ENCODE results near the gene CCDC188.

The CCDC188 gene

GRCh38 chr22:20150381-20151275, at the start of gene CCDC188:
Gene CCDC188 (minus strand): TSS chr22:20151055. CDS start chr22:20150986, 69 bp downstream.
- H3K4me1 ChIP-seq (ENCODE audit: control insufficient read depth in 1 of 2, insufficient read depth in 1 of 2, low read depth in 1 of 2, low read length in 1 of 2), result no peaks in the 10 kb centered on the region
- no peaks in the 10 kb centered on the region for H3K9me3 ChIP-seq
- no peak within 1 kb of the TSS for H3K27ac ChIP-seq
- no peaks in the 10 kb centered on the region for H3K36me3 ChIP-seq
- TF ChIP-seq, protein P1, sequence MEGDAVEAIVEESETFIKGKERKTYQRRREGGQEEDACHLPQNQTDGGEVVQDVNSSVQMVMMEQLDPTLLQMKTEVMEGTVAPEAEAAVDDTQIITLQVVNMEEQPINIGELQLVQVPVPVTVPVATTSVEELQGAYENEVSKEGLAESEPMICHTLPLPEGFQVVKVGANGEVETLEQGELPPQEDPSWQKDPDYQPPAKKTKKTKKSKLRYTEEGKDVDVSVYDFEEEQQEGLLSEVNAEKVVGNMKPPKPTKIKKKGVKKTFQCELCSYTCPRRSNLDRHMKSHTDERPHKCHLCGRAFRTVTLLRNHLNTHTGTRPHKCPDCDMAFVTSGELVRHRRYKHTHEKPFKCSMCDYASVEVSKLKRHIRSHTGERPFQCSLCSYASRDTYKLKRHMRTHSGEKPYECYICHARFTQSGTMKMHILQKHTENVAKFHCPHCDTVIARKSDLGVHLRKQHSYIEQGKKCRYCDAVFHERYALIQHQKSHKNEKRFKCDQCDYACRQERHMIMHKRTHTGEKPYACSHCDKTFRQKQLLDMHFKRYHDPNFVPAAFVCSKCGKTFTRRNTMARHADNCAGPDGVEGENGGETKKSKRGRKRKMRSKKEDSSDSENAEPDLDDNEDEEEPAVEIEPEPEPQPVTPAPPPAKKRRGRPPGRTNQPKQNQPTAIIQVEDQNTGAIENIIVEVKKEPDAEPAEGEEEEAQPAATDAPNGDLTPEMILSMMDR (IDR thresholded peaks at IDR 0.05), result no peak
- H3K27me3 ChIP-seq, result peaks cover 17% of the 10 kb centered on the region
- H3K4me3 ChIP-seq (ENCODE audit: low read depth in 1 of 2, low read length in 1 of 2), result no peak within 1 kb of the TSS

GRCh38 chr22:20199906-20200305, 49.1 kb upstream of the CCDC188 start:
- Histone ChIP-seq H3K9me3 (no peaks in the 10 kb centered on the region), H3K27ac (no peak overlapping the region), H3K4me3 (ENCODE audit: low read depth in 1 of 2, low read length in 1 of 2) (no peak overlapping the region), H3K36me3 (no peaks in the 10 kb centered on the region), H3K27me3 (no peaks in the 10 kb centered on the region), H3K4me1 (ENCODE audit: control insufficient read depth in 1 of 2, insufficient read depth in 1 of 2, low read depth in 1 of 2, low read length in 1 of 2) (no peaks in the 10 kb centered on the region)
- TF ChIP-seq, protein P1 (IDR thresholded peaks at IDR 0.05), result no peak

DNA sequence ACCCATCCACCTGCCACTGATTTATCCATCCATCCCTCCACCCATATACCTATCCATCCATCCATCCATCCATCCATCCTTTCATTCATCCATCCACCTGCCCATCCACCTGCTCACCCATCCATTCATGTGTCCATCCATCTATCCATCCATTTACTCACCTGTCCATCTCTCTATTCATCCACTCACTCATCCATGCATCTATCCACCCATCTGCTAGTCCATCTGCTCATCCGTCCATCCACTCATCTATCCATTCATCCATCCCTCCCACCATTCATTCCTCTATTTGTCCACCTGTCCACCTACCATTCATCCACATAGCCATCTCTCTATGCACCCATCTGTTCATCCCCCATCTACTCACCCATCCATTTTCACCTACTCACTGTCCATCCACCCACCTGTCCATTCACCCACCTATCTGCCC, 48.6 kb upstream of the CCDC188 start:
- TF ChIP-seq, protein P1 (IDR thresholded peaks at IDR 0.05), result no peak
- H3K9me3 ChIP-seq, result no peaks in the 10 kb centered on the region
- H3K4me1 ChIP-seq (ENCODE audit: control insufficient read depth in 1 of 2, insufficient read depth in 1 of 2, low read depth in 1 of 2, low read length in 1 of 2), result no peaks in the 10 kb centered on the region
- H3K36me3 ChIP-seq, result no peaks in the 10 kb centered on the region
- H3K27ac ChIP-seq, result no peak overlapping the region
- H3K27me3 ChIP-seq, result no peaks in the 10 kb centered on the region
- H3K4me3 ChIP-seq (ENCODE audit: low read depth in 1 of 2, low read length in 1 of 2), result no peak overlapping the region

DNA sequence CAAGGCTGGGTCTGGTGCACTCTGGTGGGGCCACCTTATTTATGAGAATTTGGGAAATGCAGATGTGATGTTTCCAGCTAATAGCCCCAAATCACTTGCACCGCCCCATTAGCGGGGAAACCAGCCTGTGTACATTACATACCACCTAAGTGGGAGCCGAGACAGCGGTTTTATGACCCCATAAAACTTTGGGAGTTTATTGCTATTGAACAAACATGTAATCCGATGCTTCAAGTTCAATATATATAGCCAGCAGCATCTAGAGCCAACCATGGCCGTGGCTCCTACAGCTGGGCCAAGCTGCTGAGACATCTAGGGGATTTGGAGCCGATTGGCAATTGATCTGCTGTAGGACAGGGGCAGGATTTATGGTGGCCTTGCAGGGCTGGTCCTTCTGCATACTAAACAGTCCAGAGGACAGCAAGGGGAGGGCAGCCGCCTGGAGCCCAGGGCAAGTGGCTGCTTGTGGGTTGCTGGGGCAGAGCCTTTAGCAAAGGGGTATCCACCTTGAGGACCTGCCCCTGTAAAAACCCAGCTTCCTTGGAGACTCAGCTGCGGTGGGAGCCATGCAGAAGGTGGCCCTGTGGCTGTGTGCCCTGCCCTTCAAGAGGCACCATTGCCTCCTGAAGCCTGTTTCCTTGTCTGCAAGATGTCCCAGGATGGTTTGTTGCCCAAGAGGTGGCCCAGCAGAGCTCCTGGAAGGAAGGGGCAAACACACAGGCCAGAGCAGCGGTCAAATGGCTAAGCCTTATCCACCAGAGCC, 47.9 kb upstream of the CCDC188 start:
- H3K36me3 ChIP-seq, result no peaks in the 10 kb centered on the region
- no peaks in the 10 kb centered on the region for H3K27me3 ChIP-seq
- H3K27ac ChIP-seq, result no peak overlapping the region
- H3K4me3 ChIP-seq (ENCODE audit: low read depth in 1 of 2, low read length in 1 of 2), result no peak overlapping the region
- no peaks in the 10 kb centered on the region for H3K9me3 ChIP-seq
- TF ChIP-seq, protein P1 (IDR thresholded peaks at IDR 0.05), result no peak
- no peaks in the 10 kb centered on the region for H3K4me1 ChIP-seq (ENCODE audit: control insufficient read depth in 1 of 2, insufficient read depth in 1 of 2, low read depth in 1 of 2, low read length in 1 of 2)

DNA sequence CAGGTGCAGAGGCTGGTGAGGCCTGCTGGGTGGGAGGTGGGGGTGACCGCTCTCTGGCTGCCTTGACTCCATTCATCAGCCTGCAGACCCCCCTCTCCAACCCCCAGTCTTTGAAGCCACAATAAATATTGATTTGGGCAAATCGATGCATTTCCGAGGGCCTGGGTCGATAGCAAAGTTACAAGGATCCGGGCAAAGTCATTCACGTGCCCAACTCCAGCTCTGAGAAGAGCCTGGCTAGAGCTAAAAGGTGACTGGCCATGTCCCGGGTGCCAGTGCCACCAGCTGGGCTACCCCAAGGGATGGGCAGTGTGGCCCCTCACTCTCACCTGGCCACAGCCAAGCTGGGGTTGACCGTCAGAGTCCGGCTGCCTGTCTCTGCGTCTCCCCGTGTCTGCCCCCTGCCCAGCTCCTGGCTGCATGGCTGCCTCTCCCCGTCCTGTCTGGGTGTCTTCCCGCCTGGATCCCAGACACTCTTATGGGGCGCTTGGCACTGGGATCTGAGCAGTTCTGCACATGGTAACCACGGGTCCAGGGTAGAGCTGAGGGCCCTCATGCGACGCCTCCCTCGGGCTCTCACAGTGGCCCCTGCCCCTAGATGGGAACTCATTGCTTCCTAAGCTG, 46.7 kb upstream of the CCDC188 start:
- Histone ChIP-seq H3K4me1 (ENCODE audit: control insufficient read depth in 1 of 2, insufficient read depth in 1 of 2, low read depth in 1 of 2, low read length in 1 of 2) (no peaks in the 10 kb centered on the region), H3K27ac (no peak overlapping the region), H3K27me3 (no peaks in the 10 kb centered on the region), H3K9me3 (no peaks in the 10 kb centered on the region), H3K36me3 (no peaks in the 10 kb centered on the region), H3K4me3 (ENCODE audit: low read depth in 1 of 2, low read length in 1 of 2) (no peak overlapping the region)
- TF ChIP-seq, protein P1 (IDR thresholded peaks at IDR 0.05), result no peak

Data from neutrophil (primary cell).